Renal pelvis (tissue), 12 donors: ENCODE measurements around the gene OR10H2. TPM values are rescaled to one million over a fixed set of nuclear protein-coding genes. Genes with fewer than 3 reads are reported as not detected.
"Not testable (repeated sequence)": the region's sequence is repeated elsewhere in the genome, so short reads cannot be mapped to it uniquely, and the experiment has no call there.

Source experiments
- DNase-seq: peaks from one replicate; pipeline ENCODE4 v3.0.0-alpha.2; 2013
- long read RNA-seq, 16 experiments: transcript quantifications; one replicate each; lab custom pipeline, GENCODE V29; 2026
- polyA plus RNA-seq, 3 donors: library from polyadenylated mRNA; unstranded; fragments of 120-200 nt; gene quantifications; one replicate each; pipeline ENCODE4 v1.2.1, GENCODE V29; 2013; ENCODE audit not compliant: insufficient read length in 3 of 3

OR10H2 gene, protein sequence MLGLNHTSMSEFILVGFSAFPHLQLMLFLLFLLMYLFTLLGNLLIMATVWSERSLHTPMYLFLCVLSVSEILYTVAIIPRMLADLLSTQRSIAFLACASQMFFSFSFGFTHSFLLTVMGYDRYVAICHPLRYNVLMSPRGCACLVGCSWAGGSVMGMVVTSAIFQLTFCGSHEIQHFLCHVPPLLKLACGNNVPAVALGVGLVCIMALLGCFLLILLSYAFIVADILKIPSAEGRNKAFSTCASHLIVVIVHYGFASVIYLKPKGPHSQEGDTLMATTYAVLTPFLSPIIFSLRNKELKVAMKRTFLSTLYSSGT
- polyA plus RNA-seq: not detected
- long read RNA-seq, donor 1: 0 reads
- long read RNA-seq, donor 2: 0 reads
- long read RNA-seq, donor 3: 0 reads
- long read RNA-seq, donor 4: 0 reads
- long read RNA-seq, donor 5: 0 reads
- long read RNA-seq, donor 6: 0 reads
- long read RNA-seq, donor 7: 0 reads
- long read RNA-seq, donor 8: 0 reads
- long read RNA-seq, donor 9: 0 reads
- long read RNA-seq, donor 10: 0 reads
- long read RNA-seq, donor 11: 0 reads
- long read RNA-seq, donor 12: 0 reads
- long read RNA-seq, donor 13: 0 reads
- long read RNA-seq, donor 14: 0 reads
- long read RNA-seq, donor 15: 0 reads
- long read RNA-seq, donor 16: 0 reads

DNA sequence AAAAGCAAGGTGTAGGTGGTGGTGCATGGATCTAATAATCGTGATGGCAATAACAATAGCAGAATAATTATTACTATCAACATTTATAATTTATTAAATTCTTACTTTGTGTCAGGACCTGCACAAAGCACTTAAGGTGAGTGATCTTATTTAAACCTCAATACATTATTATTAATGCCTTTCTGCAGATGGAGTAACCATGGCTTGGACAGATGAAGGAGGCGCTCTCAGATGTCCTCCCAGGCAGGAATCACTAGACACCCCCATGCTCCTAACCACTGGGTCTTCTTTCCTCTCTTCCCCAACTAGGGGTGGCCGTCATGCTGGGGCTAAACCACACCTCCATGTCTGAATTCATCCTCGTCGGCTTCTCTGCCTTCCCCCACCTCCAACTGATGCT is at the start of gene OR10H2:
Gene OR10H2 (plus strand): TSS at position 301 of the 400 bp plus-strand sequence. CDS start 20 bp downstream, at position 321.
- no peak for DNase-seq

DNA sequence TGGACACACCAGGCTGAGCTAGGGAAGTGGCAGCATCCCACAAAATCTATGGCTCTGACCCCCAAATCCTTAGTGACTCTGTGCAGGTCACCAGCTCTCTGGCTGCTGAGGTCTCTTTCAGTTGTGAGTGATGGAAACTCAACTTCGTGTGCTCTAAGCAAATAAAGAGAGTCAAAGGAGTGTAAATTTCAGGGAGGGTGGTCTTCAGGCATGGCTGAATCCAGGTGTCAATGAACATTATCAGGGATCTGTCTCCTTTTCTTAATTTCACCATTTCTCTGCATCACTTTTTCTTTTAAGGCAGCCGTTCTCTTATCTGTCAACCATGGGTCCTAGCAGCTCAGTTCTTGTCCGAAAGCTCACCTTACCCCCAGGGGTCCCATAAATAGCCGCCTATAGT is 48.7 kb upstream of the OR10H2 start:
- DNase-seq: no peak

DNA sequence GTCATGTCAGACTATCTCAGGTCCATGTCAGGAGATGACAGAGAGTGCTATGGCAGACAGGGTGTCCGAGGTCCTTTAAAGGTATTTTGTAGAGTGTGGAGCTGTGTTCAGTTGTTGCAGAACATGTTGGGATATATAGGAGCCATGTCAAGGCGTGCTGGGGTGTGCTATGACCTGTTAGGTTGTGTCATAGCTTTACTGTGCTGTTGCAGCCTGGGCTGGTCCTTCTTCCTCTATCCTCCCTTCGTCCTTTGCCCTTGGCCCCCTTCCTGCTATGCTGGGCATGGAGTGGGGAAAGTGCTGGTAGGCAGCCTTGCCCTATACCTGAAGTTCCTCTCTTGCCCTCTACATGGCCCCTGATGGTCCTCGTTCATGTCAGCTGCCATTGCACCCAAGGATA is 48.0 kb upstream of the OR10H2 start:
- not testable (repeated sequence) for DNase-seq

DNA sequence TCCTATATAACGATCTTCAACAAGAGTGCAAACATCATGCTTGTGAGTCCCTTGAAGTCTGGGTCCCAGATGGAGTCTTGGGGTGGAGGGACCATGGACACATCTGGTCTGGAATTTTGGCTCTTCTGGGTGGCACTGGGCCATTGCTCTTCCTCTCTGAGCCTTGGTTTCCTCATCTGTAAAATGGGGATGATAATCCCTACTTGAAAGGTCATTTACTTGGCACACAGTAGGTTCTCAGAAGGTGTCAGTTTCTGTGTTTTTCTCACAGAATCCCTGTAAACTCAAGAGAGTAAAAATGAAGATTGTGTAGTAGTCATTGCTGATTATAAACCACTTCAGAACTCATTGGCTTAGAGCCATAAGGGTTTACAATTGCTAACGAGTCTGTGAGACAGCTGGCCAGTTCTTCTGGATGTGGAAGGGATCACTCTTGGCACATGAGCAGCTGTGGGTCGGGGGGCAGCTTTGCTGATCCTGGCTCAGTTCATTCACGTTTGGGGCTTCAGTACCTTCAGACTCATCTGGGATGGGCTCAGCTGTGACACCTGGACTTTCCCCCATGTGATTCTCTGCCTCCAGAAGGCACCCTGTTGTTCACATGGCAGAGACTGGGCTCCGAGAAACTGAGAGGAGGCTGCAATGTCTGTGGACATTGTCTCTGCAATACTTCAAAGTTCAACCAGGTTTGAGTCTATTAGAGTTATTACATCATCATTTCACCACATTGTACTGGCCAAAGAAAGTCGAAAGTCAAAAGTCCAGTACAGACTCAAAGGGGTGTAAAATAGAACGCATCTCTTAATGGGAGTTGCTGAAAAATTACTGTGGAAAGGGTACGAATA is 47.1 kb upstream of the OR10H2 start:
- no peak for DNase-seq

DNA sequence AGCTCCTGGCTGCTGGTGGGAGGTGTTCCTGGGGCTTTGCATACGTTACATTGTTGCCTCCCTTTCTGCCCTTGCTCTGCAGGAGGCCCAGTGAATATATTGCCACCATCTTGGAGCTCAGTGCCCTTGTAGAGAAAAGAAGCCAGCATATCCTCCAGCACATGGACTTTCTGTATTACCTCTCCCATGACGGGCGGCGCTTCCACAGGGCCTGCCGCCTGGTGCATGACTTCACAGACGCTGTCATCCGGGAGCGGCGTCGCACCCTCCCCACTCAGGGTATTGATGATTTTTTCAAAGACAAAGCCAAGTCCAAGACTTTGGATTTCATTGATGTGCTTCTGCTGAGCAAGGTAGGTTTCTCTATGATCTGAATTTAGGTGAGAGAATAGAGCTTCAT is 44.4 kb upstream of the OR10H2 start:
- no peak for DNase-seq

DNA sequence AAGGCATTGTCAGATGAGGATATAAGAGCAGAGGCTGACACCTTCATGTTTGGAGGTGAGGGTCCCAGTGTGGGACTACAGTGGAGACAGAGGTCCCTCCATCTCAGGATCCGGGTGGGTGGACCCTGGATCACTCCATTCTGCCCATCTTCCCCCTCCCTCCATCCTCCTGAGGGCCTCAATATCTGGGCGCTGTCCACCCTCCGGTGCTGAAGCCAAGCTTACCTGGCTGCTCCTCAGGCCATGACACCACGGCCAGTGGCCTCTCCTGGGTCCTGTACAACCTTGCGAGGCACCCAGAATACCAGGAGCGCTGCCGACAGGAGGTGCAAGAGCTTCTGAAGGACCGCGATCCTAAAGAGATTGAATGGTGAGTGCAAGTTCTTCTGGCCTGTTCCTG is 43.0 kb upstream of the OR10H2 start:
- DNase-seq: no peak

DNA sequence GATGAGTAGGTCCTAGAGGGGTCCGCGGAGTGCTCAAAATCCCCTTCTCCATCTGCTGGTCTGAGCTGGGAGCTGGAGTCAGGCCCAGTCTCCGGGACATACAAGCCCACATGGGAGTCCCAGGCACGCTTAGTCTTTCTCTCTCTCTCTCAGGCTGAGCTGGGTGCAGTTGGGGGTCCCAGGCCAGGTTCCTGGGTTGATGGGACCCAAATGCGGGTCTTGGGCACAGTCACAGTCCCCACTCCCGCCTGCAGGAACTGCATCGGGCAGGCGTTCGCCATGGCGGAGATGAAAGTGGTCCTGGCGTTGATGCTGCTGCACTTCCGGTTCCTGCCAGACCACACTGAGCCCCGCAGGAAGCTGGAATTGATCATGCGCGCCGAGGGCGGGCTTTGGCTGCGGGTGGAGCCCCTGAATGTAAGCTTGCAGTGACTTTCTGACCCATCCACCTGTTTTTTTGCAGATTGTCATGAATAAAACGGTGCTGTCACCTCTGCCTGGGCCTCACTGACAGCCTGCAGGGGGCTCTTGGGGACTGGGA is 31.1 kb upstream of the OR10H2 start:
- no peak for DNase-seq

DNA sequence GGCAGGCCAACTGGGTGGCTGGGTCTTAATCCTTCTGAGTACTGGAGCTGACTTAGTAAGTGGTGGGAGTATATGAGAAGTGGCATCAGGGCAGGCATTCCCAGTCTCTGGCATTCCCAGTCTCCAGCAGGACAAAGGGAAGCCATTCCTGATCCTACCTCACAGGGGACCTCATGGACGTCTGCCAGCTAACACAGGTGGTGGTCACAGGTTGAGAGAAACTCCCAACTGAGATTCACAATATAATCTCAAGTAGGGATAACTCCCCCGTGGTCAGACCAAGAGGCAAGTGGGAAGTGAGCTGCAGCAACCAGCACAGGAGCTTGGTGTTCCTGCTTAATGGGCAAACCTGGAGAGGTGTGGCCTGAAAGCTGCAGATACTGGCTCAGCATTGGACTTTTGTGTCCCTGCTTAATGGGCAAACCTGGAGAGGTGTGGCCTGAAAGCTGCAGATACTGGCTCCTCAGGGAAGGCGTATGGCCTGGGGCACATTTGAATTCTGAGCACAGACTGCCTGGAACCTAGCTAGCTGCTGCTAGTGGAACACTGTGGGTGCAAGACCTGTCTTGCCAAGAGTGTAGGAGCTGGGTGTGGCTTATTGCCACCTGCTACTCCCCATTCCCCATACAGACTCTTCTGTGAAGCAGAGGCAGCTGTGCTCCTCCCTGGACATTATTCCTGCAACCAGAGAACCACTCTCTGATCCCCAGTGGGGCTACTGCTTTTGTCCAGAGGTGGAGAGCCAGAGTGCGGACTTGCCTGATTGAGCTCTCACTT is 25.9 kb upstream of the OR10H2 start:
- no peak for DNase-seq

DNA sequence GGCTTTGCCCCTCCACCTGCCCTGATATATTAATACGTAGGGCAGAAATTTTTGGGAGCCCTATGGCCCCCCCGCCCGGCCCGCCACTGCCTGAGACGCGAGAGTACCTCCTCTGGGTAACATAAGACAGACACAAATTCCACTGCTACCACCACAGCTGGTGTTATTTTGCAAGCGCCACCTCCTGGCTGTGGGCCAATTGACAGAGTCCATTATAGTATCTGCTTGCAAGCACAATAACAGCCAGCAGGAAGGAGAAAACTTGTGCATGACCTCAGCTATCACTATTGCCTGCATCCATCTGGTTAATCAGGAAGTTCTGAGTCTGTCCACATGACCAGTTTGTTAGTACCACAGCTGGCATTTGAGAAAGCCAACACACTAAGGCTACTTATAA is 25.3 kb upstream of the OR10H2 start:
- peak; percentile 48 for DNase-seq

DNA sequence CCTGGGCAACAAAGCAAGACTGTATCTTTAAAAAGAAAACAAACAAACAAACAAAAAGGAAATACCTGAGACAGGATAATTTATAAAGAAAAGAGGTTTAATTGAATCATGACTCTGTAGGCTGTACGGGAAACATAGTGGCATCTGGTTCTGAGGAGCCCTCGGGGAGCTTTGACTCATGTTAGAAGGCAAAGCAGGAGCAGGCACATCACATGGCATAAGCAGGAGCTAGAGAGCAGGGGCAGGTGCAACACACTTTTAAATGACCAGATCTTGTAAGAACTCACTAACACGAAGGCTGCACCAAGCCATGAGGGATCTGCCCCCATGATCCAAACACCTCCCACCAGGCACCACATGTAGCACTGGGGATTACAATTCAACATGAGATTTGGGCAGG is 13.2 kb upstream of the OR10H2 start:
- DNase-seq: no peak

DNA sequence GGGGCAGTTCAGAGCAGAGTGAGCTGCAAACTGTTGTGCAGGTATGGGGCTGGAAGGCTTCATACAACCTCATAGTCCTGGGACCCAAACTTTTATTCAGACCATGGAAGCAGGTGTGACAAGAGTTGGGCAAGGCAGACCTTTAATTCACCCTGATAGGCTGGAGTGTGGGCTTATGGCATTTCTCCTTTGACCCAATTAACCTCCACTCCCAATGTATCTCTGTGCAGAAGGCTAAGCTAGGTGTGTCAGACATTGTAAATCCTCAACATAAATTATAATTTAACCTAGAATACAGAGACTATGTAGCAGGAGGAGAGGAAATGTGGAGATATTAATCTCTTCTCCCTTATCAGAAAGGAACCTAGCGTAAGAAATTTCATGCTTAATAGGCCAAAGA is 12.2 kb upstream of the OR10H2 start:
- DNase-seq: no peak

DNA sequence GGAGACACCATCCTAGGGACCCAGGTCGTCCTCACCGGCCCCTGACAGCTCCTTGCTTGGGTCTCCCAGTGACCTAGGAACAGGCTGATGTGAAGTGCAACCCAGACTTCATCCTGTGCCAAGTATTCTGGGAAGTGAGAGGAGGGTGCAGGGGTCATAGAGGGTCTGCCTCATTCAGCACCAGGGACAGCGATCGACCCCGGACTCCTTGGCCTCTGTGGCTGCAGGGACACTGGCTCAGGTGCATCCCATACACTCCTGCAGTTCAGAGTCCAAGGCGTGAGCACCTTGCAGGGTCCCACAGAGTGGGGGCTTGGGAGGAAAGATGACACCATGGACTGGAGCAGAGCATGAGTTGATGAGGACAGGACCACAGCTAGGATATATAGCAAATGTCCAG is 10.0 kb upstream of the OR10H2 start:
- DNase-seq: peak; percentile 5

DNA sequence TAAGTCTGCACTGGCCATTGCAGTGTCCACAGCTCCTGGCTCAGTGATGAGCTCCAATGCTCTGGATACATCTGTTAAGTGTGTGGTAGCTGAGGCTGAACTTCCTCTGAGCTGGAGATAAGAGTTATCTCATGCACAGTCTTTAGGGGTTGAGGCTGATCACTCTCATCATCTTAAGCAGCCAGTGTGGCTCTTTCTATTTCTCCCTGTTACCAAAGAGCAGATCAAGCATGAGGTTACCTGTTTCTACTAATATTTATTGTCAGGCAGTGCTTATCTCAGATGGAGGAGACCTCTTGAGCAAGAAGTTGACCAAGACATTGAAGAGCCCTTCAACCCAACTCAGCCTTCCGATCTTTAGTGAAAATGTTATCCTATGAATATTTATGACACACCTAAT is 6.6 kb upstream of the OR10H2 start:
- no peak for DNase-seq

DNA sequence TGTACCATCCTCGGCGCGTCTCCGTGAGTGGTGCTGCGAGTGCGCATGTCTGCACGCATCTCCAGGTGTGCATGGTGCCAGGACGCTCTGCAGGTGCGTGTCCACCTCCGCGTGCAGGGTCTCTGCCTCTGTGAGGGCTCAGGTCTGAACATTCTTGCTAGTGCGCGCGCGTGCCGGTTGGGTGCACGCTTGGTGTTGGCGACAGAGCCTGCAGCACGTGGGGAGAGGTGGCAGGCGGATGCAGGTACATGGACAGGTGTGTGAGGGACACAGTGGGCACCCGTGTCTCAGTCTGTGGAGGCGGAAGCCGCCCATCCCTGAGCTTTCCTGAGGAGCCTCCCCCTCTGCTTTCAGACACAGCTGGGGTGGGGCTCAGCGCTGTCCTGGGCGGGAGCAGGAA is 4.9 kb upstream of the OR10H2 start:
- DNase-seq: no peak

DNA sequence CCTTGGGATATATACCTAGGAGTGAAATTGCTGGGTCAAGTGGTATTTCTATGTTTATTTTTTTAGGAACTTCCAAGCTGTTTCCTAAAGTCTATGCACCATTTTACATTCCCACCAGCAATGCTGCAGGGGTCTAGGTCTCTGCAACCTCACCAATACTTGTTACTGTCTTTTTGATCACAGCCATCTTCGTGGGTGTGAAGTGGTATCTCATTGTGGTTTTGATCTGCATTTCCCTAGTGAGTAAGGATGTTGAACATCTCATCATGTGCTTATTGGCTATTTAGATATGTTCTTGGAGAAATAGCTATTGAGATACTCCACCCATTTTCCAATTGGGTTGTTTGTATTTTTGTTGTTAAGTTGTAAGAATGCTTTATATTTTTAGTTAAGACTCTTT is 2.7 kb downstream of the OR10H2 start:
- DNase-seq: no peak

DNA sequence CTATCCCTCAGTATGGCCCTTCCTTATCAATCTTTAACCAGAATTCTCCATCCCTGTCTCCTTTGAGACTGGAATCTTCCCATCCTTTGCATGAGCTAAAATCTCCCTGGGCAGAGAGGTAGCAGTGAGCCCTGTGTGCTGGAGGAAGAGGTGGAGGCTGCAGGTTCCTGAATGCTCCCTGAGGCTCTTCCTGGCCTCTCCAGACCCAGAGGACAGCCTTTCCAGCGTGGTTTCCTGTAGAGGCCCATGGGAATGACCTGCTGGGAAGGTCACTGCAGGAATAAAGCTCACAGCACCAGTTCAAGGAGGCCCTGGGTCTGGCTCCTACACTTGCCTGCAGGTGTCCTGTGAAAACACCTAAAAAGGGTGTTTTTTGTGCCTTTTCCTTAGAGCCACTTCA is 4.6 kb downstream of the OR10H2 start:
- no peak for DNase-seq

DNA sequence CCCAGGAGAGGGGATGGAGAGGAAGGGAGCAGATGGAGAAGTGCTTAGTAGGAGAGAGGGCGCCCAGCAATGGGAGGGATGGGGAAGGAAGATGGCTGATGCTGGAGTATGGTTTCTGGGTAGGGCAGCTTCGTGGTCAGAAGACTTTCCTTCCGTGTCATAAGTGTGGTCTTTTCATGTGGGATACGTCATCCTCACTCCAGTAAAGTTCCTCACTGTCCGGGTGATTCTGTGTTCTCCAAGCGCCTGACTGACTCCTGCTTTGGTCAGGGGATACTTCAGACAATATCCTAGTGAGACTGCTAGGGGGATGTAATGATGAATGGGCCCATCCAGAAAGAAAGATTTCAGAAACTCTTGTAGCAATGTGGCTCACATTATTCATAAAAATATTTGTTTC is 6.1 kb downstream of the OR10H2 start:
- DNase-seq: no peak

DNA sequence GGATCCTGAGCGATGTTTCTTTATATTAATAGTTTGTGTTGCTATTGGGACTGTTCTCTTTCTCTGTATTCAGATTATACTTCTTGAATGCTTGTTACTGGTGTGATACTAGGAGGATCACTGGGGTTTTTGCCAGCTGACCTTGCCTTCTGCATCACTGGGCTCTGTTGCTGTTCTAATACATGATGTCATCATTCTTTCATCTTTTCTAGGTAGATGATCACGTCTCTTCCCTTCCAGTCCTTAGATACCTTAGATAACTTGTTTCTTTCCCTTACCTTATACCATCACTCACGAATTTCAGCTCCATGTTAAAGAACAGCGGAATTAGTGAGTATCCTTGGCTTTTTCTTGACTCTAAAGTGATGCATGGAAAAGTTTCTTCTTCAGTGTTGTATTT is 9.9 kb downstream of the OR10H2 start, which contains the start of gene OR10H3:
Gene OR10H3 (plus strand): TSS at position 264 of the 400 bp plus-strand sequence. CDS start 3,408 bp downstream, outside the sequence.
- DNase-seq: no peak

DNA sequence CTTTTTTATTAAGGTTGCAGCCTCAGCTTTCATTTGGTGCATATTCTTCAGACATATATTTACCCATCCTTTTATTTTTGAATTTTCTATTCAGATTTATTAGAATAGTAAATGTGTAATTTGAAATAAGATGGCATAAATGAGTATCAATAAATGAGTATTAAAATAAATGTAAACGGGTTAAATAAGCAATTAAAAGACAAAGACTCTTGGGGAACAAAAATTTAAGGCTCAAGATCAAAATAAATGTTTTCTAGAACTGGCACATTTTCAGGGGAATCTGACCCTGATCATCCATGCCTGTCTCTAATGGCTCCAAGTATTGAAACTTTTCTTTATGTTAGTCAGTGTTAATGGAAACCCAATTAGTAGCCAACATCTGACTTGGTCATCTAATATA is 13.0 kb downstream of the OR10H2 start:
- no peak for DNase-seq

DNA sequence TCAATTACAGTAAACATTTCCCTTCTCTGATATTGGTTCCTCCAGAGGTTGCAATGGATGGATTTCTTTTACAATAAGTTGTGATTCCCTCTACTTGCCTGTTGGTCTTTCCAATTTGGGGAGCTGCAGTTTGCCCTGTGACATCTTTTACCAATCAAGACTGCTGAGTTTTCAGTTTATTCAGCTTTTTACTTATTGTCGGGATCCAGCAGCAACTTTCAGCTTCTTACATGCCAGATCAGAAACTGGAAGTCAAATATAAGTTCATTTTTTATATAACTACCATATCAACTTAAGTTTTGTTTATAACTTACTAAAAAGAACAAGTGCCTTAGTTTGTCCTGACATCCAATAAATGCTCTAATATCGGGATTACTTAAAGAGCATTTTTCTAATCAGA is 20.4 kb downstream of the OR10H2 start:
- no peak for DNase-seq

DNA sequence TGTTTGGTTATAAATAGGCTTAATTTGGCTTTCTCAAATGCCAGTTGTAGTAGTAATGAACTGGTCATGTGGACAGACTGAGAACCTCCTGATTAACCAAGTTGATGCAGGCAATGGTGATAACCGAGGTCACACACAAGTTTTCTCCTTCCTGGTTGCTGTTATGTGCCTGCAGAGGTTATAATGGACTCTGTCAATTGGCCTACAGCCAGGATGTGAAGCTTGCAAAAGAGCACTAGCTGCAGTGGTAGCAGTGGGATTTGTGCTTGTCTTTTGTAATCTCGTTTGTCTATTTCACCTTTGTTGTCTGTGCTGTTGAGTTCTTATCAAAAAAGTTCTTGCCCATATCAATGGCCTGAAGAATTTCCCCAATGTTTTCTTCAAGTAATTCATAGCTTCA is 30.6 kb downstream of the OR10H2 start:
- DNase-seq: no peak
